Stimulated activated CD4-positive, alpha-beta T cell treated with anti-CD3 and anti-CD28 coated beads, Interleukin-1b, Interleukin-23, amount 100 ng/mL, for 48 hours (primary cell): ENCODE data around the gene TCIRG1.

Source experiments
- DNase-seq: peaks from one replicate; pipeline ENCODE4 v3.0.0-alpha.2; 2020

TCIRG1 gene

GRCh38 chr11:68004551-68005335 lies 34.1 kb upstream of the TCIRG1 start:
- no peak for DNase-seq

DNA sequence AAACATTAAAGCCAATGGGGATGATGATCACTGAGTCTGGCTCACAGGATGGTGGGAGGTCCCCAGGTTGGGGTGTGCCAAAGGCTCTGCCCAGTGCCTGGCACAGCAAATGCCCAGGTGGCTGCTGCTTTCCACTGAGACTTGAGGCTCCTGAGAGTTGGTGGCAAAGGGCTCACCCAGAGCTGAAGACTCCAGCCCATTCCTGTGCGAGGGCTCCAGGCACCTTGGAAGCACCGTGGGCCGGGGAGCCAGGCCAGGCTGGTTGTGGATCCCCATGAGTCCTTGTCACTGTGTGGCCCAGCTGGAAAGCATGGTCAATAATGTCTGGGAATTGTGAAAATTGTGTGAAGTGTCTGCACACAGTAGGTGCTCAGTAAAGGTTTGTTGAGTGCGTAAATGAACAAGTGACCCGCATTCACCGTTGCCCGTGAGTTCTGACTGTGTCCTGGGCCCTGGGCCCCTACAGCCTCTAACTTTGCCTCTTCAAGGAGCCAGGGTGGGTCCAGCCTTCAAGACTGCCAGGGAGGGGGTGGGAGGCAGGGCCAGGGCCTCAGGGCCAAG lies 32.1 kb upstream of the TCIRG1 start:
- DNase-seq, result no peak

DNA sequence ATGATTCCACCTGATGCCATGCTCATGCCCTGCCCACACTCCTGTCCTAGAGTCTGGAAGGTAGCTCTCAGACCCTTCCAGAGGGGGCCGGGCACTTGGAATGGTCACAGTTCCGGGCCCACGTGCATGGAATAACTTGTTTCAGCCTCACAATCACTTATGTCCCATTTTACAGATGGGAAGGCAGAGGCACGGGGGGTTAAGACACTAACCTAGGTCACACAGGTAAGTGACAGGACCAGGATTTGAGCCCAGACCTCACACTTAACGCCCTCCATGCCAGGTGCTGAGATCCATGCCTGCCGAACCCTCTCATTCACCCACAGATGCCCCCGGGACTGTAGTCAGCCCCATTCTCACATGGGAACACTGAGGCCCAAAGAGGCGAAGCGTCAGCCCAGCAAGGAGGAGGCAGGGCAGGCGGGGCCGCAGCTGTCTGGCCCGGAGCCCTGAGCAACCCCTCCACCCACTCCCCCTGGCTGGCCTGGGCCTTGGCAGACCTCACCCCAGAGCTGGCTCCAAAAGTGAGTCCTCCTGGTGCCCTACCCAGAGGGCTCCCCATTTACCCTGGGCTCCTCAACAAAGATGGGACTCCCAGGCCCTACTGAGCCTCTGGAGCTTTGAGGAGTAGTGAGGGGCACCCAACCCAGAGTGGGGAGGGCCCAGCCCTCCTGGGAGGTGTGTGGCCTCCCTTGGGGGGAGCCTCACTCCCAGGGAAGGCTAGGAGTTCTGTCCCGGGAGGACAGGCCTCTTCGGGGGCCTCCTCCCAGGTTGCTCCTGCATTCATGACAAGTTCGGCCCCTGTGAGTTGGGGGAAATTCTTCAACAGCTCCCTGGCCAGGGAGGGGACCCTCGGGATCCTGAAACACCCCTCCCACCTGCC lies 31.1 kb upstream of the TCIRG1 start:
- DNase-seq, result no peak

- DNase-seq, result no peak
Measured at GRCh38 chr11:68008381-68009337, 30.2 kb upstream of the TCIRG1 start.

DNA sequence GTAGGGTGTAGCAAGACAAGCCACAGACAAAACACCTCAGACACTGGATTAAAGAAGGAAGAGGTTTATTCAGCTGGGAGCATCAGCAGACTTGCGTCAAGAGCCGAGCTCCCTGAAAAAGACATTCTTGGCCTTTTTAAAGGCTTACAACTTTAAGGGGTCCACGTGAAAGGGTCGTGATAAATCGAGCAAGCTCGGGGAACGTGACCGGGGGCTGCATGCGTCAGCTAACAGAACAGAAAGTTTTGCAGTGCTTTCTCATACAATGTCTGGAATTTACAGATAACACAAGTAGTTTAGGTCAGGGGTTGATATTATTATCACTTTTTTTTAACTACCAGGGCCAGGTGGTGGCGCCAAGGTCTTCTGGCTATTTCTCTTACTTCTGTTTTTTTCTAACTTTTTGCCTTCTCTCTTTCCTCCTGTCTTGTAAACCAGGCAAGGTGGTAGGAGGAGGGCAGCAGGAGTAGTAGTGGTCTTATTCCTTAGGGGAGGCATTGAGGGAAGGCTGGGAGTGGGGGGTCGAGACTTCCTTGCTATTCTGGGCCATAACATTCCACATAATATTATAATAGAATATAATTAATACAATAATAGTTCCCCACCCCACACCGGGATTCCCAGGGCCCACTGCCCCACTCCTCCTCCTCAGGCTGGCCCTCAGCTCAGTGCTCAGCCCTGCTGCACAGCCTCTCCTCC lies 29.3 kb upstream of the TCIRG1 start:
- DNase-seq, result no peak

GRCh38 chr11:68010090-68011041 lies 28.5 kb upstream of the TCIRG1 start, which contains the start of gene ALDH3B1:
Gene ALDH3B1 (plus strand): TSS chr11:68010327. CDS start chr11:68015298, 4,971 bp downstream.
- no peak for DNase-seq

GRCh38 chr11:68011051-68011943 lies 27.5 kb upstream of the TCIRG1 start:
- DNase-seq, result no peak

- no peak for DNase-seq
Measured at GRCh38 chr11:68012044-68012842, 26.6 kb upstream of the TCIRG1 start.

DNA sequence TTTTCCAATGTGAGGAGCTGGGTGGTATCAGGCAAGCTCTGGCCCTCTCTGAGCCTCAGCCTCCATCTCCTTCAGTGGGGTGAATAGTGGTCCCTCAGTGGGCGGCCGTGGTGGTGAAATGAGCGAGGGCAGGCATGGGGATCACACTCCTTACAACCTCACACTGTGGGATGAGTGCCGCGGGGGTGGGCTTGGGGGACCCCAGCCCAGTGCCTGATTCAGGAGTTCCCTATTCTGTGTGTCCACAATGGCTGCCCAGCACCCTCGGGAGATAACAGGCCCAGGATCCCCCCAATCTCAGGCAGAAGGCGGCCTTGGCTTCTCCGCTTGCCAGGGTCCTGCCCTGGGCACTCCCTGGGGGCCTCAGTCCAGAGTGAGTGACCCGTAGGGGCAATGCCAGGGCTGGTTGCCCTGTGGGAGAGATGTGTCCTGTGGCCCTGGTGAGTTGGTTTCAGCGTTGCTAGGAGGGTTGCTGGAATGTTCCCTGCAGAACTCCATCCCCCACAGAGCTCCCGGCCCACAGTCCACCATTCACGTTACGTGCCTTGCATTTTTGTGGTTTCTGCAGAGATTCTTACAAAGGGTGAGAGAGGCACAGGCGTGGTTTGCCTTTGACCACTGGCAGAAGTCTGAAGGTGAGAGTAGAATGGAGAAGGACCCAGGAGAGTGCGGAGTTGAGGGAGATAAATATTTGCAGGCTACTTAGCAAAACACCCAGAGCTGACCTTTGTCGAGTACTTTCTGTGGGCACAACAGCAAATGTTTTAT lies 25.8 kb upstream of the TCIRG1 start:
- no peak for DNase-seq

DNA sequence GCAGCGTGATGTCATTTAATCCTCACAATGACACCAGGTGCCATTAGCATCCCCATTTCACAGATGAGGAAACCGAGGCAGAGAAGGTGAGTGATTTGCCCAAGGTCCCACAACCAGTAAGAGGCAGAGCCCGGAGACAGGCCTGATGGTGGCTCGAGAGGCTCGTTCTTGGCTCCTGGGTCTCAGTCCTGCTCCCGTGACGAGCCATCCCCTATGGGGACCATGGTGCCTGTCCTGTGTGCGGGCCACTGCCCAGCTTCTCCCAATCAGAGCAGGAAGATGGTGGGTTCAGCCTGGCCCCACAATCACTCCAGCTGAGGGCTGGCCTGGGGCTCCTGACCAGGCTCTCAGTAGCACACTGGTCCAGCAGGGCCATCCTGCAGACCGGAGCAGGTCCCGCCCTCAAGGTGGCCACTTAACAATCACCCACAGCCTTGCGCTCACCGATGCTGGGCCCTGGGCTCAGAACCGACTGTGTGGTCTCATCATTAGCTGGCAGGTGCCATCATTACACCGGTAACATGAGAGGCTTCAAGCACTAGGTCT lies 25.1 kb upstream of the TCIRG1 start:
- no peak for DNase-seq

- no peak for DNase-seq
Measured at GRCh38 chr11:68014157-68014946, 24.5 kb upstream of the TCIRG1 start.

- no peak for DNase-seq
Measured at GRCh38 chr11:68014947-68015447, 23.8 kb upstream of the TCIRG1 start.

GRCh38 chr11:68015467-68015866 lies 23.4 kb upstream of the TCIRG1 start:
- no peak for DNase-seq

GRCh38 chr11:68016161-68016903 lies 22.5 kb upstream of the TCIRG1 start:
- no peak for DNase-seq
